Nephron progenitor cell (in vitro differentiated cells): Measurements from ENCODE around the gene ADAMTS15.

Experiments
- DNase-seq: peaks from one replicate; pipeline ENCODE4 v3.0.0; 2021
- H3K27ac Mint-ChIP-seq: 2 replicates; pipeline ENCODE4 v1.8.0; 2021; ENCODE audit warnings: mild to moderate bottlenecking, moderate library complexity, mixed read lengths
- H3K27me3 Mint-ChIP-seq: 2 replicates; pipeline ENCODE4 v1.8.0; 2021; ENCODE audit warnings: mild to moderate bottlenecking, low read depth, mixed read lengths; ENCODE audit not compliant: poor library complexity
- H3K36me3 Mint-ChIP-seq: 2 replicates; pipeline ENCODE4 v1.8.0; 2021; ENCODE audit warnings: low read depth, mixed read lengths
- H3K4me1 Mint-ChIP-seq: 2 replicates; pipeline ENCODE4 v1.8.0; 2021; ENCODE audit warnings: mixed read lengths
- H3K4me3 Mint-ChIP-seq: 2 replicates; pipeline ENCODE4 v1.8.0; 2021; ENCODE audit warnings: mild to moderate bottlenecking, moderate library complexity, mixed read lengths
- H3K9me3 Mint-ChIP-seq: 2 replicates; pipeline ENCODE4 v1.8.0; 2021; ENCODE audit warnings: mild to moderate bottlenecking, moderate library complexity, mixed read lengths
- CTCF ChIP-seq: fragments of 200-600 bp; sonication (generic); IDR thresholded peaks from 2 replicates; pipeline ENCODE4 v1.5.0; 2021; ENCODE audit warnings: antibody characterized with exemption

Gene ADAMTS15

GRCh38 chr11:130448416-130449309 is at the start of gene ADAMTS15:
Gene ADAMTS15, plus strand, starts transcription at chr11:130448645. Its CDS starts 329 bp downstream, at chr11:130448974.
- no peaks in the 10 kb centered on the region for H3K36me3 Mint-ChIP-seq
- peak within 1 kb of the TSS; percentile 64 for H3K27ac Mint-ChIP-seq

GRCh38 chr11:130399196-130399595 is 49.2 kb upstream of the ADAMTS15 start:
- no peak for TF ChIP-seq CTCF
- Mint-ChIP-seq H3K4me1 (peaks cover 50% of the 10 kb centered on the region), H3K27ac (no peak overlapping the region), H3K9me3 (peaks cover 3% of the 10 kb centered on the region), H3K36me3 (no peaks in the 10 kb centered on the region), H3K27me3 (peaks cover 54% of the 10 kb centered on the region), H3K4me3 (no peak overlapping the region)
- DNase-seq, result no peak

More at GRCh38 chr11:130448416-130449309, at the start of gene ADAMTS15:
- Mint-ChIP-seq H3K4me1 (peaks cover 44% of the 10 kb centered on the region), H3K27me3 (peaks cover 48% of the 10 kb centered on the region), H3K9me3 (no peaks in the 10 kb centered on the region), H3K4me3 (peak within 1 kb of the TSS; percentile 86)
- no peak for TF ChIP-seq CTCF
- peak; percentile 91 for DNase-seq

GRCh38 chr11:130400781-130401483 is 47.5 kb upstream of the ADAMTS15 start:
- no peak for TF ChIP-seq CTCF
- Mint-ChIP-seq H3K4me3 (no peak overlapping the region), H3K27me3 (peaks cover 64% of the 10 kb centered on the region), H3K36me3 (no peaks in the 10 kb centered on the region), H3K27ac (no peak overlapping the region), H3K4me1 (peaks cover 48% of the 10 kb centered on the region), H3K9me3 (no peaks in the 10 kb centered on the region)
- no peak for DNase-seq

GRCh38 chr11:130402570-130402969 is 45.9 kb upstream of the ADAMTS15 start:
- no peak for DNase-seq
- Mint-ChIP-seq H3K27me3 (peaks cover 64% of the 10 kb centered on the region), H3K9me3 (no peaks in the 10 kb centered on the region), H3K27ac (no peak overlapping the region), H3K36me3 (no peaks in the 10 kb centered on the region), H3K4me1 (peaks cover 48% of the 10 kb centered on the region), H3K4me3 (no peak overlapping the region)
- TF ChIP-seq CTCF, result no peak

- H3K4me3 Mint-ChIP-seq, result peak overlapping the region; percentile 15
- DNase-seq, result no peak
- peaks cover 48% of the 10 kb centered on the region for H3K4me1 Mint-ChIP-seq
- no peaks in the 10 kb centered on the region for H3K36me3 Mint-ChIP-seq
- peaks cover 66% of the 10 kb centered on the region for H3K27me3 Mint-ChIP-seq
- no peak for TF ChIP-seq CTCF
- no peaks in the 10 kb centered on the region for H3K9me3 Mint-ChIP-seq
- H3K27ac Mint-ChIP-seq, result peak overlapping the region; percentile 56
These were observed 45.1 kb upstream of the ADAMTS15 start for GRCh38 chr11:130403271-130403804.
